A549 treated with DMSO at 1 μM for 4 hours (cell line): ENCODE measurements around the gene LCE1A. TPM values are rescaled to one million over a fixed set of nuclear protein-coding genes. Genes with fewer than 3 reads are reported as not detected.

Source experiments
- total RNA-seq: library from RNA; stranded (reverse); fragments of 200-300 nt; extraction: Qiagen RNA extraction; gene quantifications from 5 replicates; pipeline ENCODE4 v1.2.3, GENCODE V29; 2022; ENCODE audit warnings: low read depth

The LCE1A gene
- total RNA-seq = not detected in 5 replicates

GRCh38 chr1:152827173-152827572 lies at the start of gene LCE1A:
LCE1A (plus strand) TSS chr1:152827473; CDS start chr1:152827473, 0 bp downstream.

GRCh38 chr1:152786077-152786476 lies 41.2 kb upstream of the LCE1A start, which contains the start of gene LCE1E:
LCE1E (plus strand) TSS chr1:152786257; CDS start chr1:152787300, 1,043 bp downstream.

GRCh38 chr1:152796421-152796820 lies 30.9 kb upstream of the LCE1A start, which contains the start of gene LCE1D:
LCE1D (plus strand) TSS chr1:152796721; CDS start chr1:152797795, 1,074 bp downstream.

GRCh38 chr1:152806576-152806975 lies 20.7 kb upstream of the LCE1A start, which contains the start of gene LCE1C:
LCE1C (minus strand) TSS chr1:152806651; CDS start chr1:152805478, 1,173 bp downstream.

GRCh38 chr1:152811671-152812070 lies 15.6 kb upstream of the LCE1A start, which contains the start of gene LCE1B:
LCE1B (plus strand) TSS chr1:152811971; CDS start chr1:152812447, 476 bp downstream.

GRCh38 chr1:152842556-152842955 lies 15.3 kb downstream of the LCE1A start, which contains the start of gene LCE6A:
LCE6A (plus strand) TSS chr1:152842856; CDS start chr1:152843521, 665 bp downstream.

GRCh38 chr1:152859696-152860095 lies 32.4 kb downstream of the LCE1A start, which contains the start of gene LCE7A:
LCE7A (plus strand) TSS chr1:152859996; CDS start chr1:152860698, 702 bp downstream.

Other genes starting within 250 kb of the LCE1A start
- gene LCE3D, start 247.0 kb upstream of the LCE1A start, total RNA-seq = 0.69 to 1.3 TPM (median 0.88 TPM) in 5 replicates
- not detected in 5 replicates for gene LCE3C, start 227.2 kb upstream of the LCE1A start, total RNA-seq
- not detected in 5 replicates for gene LCE3B, start 213.7 kb upstream of the LCE1A start, total RNA-seq
- gene LCE3A, start 204.4 kb upstream of the LCE1A start, total RNA-seq = not detected in 5 replicates
- gene LCE2D, start 164.1 kb upstream of the LCE1A start, total RNA-seq = not detected in 5 replicates
- not detected in 5 replicates for gene LCE2C, start 152.2 kb upstream of the LCE1A start, total RNA-seq
- gene LCE2B, start 141.3 kb upstream of the LCE1A start, total RNA-seq = not detected in 5 replicates
- gene LCE2A, start 129.1 kb upstream of the LCE1A start, total RNA-seq = not detected in 5 replicates
- not detected in 5 replicates for gene LCE4A, start 119.3 kb upstream of the LCE1A start, total RNA-seq
- gene KPRP, start 69.4 kb upstream of the LCE1A start, total RNA-seq = not detected in 5 replicates
- gene LCE1F, start 52.3 kb upstream of the LCE1A start, total RNA-seq = not detected in 5 replicates
- 0.08 TPM in 1 of 5 replicates, not detected in the others for gene LCE1E, start 41.2 kb upstream of the LCE1A start, total RNA-seq
- not detected in 5 replicates for gene LCE1D, start 30.8 kb upstream of the LCE1A start, total RNA-seq
- gene LCE1C, start 20.8 kb upstream of the LCE1A start, total RNA-seq = not detected in 5 replicates
- not detected in 5 replicates for gene LCE1B, start 15.5 kb upstream of the LCE1A start, total RNA-seq
- not detected in 5 replicates for gene LCE6A, start 15.4 kb downstream of the LCE1A start, total RNA-seq
- not detected in 5 replicates for gene LCE7A, start 32.5 kb downstream of the LCE1A start, total RNA-seq
- not detected in 5 replicates for gene SMCP, start 50.8 kb downstream of the LCE1A start, total RNA-seq
- gene IVL, start 81.1 kb downstream of the LCE1A start, total RNA-seq = 0.04 to 0.07 TPM in 2 of 5 replicates, not detected in the others
- not detected in 5 replicates for gene SPRR5, start 119.7 kb downstream of the LCE1A start, total RNA-seq
- gene SPRR4, start 143.2 kb downstream of the LCE1A start, total RNA-seq = not detected in 5 replicates
- not detected in 5 replicates for gene SPRR1A, start 156.6 kb downstream of the LCE1A start, total RNA-seq
- gene SPRR3, start 174.3 kb downstream of the LCE1A start, total RNA-seq = not detected in 5 replicates
- not detected in 5 replicates for gene SPRR1B, start 203.7 kb downstream of the LCE1A start, total RNA-seq
- gene SPRR2D, start 213.6 kb downstream of the LCE1A start, total RNA-seq = not detected in 5 replicates
- gene SPRR2A, start 230.0 kb downstream of the LCE1A start, total RNA-seq = not detected in 5 replicates
- gene SPRR2B, start 244.1 kb downstream of the LCE1A start, total RNA-seq = not detected in 5 replicates